HL-60 (cell line): ENCODE results near the gene ADAM11.

ENCODE experiments used
- CTCF ChIP-seq: IDR thresholded peaks from one replicate; pipeline ENCODE4 v1.5.1; 2011; ENCODE audit warnings: low read length, control low read depth, inconsistent platforms; ENCODE audit not compliant: insufficient read depth
- POLR2AphosphoS5 ChIP-seq: IDR thresholded peaks from 2 replicates; pipeline ENCODE4 v1.6.1; 2012; ENCODE audit warnings: low read depth

- TF ChIP-seq CTCF (no peak), POLR2AphosphoS5 (no peak)
These were observed 71.8 kb downstream of the ADAM11 start for GRCh38 chr17:44830359-44831288.
